Endothelial cell of umbilical vein (primary cell): ENCODE measurements around the gene SC5D.

Experiments used
- EZH2 ChIP-seq: IDR thresholded peaks from 2 replicates; pipeline ENCODE4 v1.6.1; 2012; ENCODE audit warnings: borderline replicate concordance, low read depth, mild to moderate bottlenecking, moderate library complexity, low read length, inconsistent platforms; ENCODE audit not compliant: severe bottlenecking
- FOS ChIP-seq: IDR thresholded peaks from 2 replicates; pipeline ENCODE4 v1.6.1; 2011; ENCODE audit warnings: mild to moderate bottlenecking, low read length, moderate library complexity, borderline replicate concordance; ENCODE audit not compliant: insufficient read depth
- MYC ChIP-seq: IDR thresholded peaks from one replicate; pipeline ENCODE4 v1.6.1; 2011; ENCODE audit warnings: mild to moderate bottlenecking, low read depth, low read length
- POLR2A ChIP-seq: IDR thresholded peaks from 2 replicates; pipeline ENCODE4 v1.6.1; 2012; ENCODE audit warnings: low read depth, mild to moderate bottlenecking, control low read depth, low read length
- POLR2AphosphoS5 ChIP-seq: IDR thresholded peaks from 2 replicates; pipeline ENCODE4 v1.6.1; 2012; ENCODE audit warnings: low read depth, mild to moderate bottlenecking, control low read depth, low read length, moderate library complexity; ENCODE audit not compliant: insufficient read depth
- TF ChIP-seq, protein P1 (sequence below), 2 donors: IDR thresholded peaks; 1 replicate in 1 of 2; 2 replicates in 1 of 2; pipeline ENCODE4 v1.5.1; 2011; ENCODE audit warnings: low read length in 2 of 2, mild to moderate bottlenecking in 2 of 2, moderate library complexity in 2 of 2, control low read depth in 1 of 2, inconsistent platforms in 1 of 2, low read depth in 1 of 2; ENCODE audit not compliant: insufficient read depth in 1 of 2; ENCODE audit errors: extremely low read depth in 1 of 2
- TF ChIP-seq, protein P2 (sequence below): IDR thresholded peaks from 2 replicates; pipeline ENCODE4 v1.6.1; 2011; ENCODE audit not compliant: insufficient read depth, insufficient read length

DNA sequence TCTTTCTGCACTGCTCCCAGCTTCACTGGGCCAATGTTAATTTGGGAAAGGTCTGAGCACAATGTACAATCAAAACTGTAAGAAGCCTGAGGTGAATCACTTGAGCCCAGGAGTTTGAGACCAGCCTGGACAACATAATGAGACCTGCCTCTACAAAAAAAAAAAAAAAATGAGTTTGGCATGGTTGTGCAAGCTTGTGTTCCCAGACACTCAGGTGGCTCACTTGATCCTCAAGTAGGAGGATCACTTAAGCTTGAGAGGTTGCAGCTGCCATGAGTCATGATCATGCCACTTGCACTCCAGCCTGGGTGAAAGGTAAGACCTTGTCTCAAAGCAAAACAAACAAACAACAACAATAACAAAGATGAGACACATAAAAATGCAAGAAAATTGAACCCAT, 38.6 kb upstream of the SC5D start:
- TF ChIP-seq, protein P1, sequence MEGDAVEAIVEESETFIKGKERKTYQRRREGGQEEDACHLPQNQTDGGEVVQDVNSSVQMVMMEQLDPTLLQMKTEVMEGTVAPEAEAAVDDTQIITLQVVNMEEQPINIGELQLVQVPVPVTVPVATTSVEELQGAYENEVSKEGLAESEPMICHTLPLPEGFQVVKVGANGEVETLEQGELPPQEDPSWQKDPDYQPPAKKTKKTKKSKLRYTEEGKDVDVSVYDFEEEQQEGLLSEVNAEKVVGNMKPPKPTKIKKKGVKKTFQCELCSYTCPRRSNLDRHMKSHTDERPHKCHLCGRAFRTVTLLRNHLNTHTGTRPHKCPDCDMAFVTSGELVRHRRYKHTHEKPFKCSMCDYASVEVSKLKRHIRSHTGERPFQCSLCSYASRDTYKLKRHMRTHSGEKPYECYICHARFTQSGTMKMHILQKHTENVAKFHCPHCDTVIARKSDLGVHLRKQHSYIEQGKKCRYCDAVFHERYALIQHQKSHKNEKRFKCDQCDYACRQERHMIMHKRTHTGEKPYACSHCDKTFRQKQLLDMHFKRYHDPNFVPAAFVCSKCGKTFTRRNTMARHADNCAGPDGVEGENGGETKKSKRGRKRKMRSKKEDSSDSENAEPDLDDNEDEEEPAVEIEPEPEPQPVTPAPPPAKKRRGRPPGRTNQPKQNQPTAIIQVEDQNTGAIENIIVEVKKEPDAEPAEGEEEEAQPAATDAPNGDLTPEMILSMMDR (IDR thresholded peaks at IDR 0.05; ENCODE audit: extremely low read depth in 1 of 2, insufficient read depth in 1 of 2, low read depth in 1 of 2, low read length in 2 of 2) = no peak
- TF ChIP-seq POLR2A (no peak), POLR2AphosphoS5 (no peak), FOS (no peak), MYC (no peak), EZH2 (no peak)
- TF ChIP-seq, protein P2, sequence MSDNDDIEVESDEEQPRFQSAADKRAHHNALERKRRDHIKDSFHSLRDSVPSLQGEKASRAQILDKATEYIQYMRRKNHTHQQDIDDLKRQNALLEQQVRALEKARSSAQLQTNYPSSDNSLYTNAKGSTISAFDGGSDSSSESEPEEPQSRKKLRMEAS = no peak
